ENCODE data around the gene KRTAP2-1.
"Not testable (repeated sequence)": the region's sequence is repeated elsewhere in the genome, so short reads cannot be mapped to it uniquely, and the experiment has no call there.

KRTAP2-1 gene

DNA sequence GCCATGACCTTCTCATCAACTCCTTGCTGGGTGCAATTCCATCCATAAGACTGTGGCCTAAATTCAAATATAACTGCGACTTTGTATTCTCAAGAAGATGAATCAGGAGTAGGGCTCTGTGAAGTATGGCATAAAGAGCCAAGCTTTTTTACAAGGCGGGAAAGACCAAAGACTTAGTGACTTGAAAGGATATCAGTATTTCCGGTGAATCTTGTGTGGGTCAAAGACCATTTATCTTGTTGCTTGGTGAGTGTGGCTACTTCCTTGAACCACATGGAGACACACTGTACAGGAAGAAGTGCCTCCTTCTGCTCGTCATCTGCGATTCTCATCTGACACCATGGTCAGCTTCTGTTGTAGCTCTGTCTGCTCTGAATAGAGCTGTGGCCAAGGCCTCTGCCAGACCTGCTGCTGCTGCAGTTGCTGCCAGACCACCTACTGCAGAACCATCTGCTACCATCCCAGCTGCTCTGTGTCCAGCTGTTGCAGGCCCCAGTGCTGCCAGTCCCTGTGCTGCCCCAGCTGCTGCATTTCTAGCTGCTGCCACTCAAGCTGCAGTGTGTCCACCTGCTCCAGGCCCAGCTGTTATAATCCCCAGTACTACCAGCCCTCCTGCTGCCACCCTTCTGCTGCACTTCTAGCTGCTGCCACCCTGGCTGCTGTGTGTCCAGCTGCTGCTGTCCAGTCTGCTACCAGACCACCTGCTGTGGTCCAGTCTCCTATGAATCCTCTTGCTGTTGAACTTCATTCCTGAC, 24.7 kb upstream of the KRTAP2-1 start:
- TF ChIP-seq, protein P1, sequence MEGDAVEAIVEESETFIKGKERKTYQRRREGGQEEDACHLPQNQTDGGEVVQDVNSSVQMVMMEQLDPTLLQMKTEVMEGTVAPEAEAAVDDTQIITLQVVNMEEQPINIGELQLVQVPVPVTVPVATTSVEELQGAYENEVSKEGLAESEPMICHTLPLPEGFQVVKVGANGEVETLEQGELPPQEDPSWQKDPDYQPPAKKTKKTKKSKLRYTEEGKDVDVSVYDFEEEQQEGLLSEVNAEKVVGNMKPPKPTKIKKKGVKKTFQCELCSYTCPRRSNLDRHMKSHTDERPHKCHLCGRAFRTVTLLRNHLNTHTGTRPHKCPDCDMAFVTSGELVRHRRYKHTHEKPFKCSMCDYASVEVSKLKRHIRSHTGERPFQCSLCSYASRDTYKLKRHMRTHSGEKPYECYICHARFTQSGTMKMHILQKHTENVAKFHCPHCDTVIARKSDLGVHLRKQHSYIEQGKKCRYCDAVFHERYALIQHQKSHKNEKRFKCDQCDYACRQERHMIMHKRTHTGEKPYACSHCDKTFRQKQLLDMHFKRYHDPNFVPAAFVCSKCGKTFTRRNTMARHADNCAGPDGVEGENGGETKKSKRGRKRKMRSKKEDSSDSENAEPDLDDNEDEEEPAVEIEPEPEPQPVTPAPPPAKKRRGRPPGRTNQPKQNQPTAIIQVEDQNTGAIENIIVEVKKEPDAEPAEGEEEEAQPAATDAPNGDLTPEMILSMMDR (IDR thresholded peaks at IDR 0.05; ENCODE audit: extremely low read depth, insufficient read depth, missing control alignments), result no peak
- no peak for DNase-seq (ENCODE audit: low spot score)
- in situ Hi-C loops (cut with MboI; ENCODE audit: low pct_unique_long_range_greater_than_20kb, low sequenced_read_pairs, unreplicated experiment), result no loop called here

DNA sequence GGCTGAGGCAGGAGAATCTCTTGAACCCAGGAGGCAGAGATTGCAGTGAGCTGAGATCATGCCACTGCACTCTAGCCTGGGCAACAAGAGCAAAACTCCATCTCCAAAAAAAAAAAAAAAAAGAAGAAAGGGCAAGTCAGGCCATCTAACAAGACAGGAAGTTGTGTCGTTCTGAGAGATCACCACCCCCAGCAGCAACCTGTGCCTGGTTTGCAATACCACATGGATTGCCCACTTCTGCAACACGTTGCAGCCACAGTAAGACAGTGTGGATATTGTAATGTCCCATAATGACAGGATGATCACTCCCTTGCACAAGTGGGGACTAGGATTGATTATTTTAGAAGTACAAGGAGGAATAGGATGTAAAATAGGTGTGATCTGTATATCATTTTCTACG, 21.9 kb upstream of the KRTAP2-1 start:
- TF ChIP-seq, protein P1 (IDR thresholded peaks at IDR 0.05; ENCODE audit: extremely low read depth, insufficient read depth, missing control alignments), result no peak
- in situ Hi-C loops (cut with MboI; ENCODE audit: low pct_unique_long_range_greater_than_20kb, low sequenced_read_pairs, unreplicated experiment), result no loop called here

DNA sequence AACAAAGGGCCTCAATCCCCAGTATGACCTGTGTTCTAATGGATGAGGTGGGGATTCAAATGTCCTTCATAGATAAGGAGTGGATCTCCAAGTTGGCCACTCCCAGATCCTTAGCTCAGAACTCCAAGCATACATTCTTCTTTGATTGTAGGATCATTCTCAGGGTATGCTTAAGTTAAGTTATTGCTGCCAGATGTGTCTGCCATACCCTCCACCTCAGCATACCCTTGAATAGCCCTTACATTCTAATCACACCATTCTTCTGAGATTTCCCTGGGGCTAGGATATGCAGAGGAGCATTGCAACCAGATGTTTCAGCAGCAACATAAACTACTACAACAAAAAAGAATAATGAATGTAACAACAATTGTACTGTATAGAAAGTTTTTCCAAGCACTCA, 20.2 kb upstream of the KRTAP2-1 start:
- TF ChIP-seq, protein P1 (IDR thresholded peaks at IDR 0.05; ENCODE audit: extremely low read depth, insufficient read depth, missing control alignments), result no peak
- in situ Hi-C loops (cut with MboI; ENCODE audit: low pct_unique_long_range_greater_than_20kb, low sequenced_read_pairs, unreplicated experiment), result no loop called here
- no peak for DNase-seq (ENCODE audit: low spot score)

More for the DNA sequence above, 21.9 kb upstream of the KRTAP2-1 start:
- DNase-seq (ENCODE audit: low spot score), result no peak

DNA sequence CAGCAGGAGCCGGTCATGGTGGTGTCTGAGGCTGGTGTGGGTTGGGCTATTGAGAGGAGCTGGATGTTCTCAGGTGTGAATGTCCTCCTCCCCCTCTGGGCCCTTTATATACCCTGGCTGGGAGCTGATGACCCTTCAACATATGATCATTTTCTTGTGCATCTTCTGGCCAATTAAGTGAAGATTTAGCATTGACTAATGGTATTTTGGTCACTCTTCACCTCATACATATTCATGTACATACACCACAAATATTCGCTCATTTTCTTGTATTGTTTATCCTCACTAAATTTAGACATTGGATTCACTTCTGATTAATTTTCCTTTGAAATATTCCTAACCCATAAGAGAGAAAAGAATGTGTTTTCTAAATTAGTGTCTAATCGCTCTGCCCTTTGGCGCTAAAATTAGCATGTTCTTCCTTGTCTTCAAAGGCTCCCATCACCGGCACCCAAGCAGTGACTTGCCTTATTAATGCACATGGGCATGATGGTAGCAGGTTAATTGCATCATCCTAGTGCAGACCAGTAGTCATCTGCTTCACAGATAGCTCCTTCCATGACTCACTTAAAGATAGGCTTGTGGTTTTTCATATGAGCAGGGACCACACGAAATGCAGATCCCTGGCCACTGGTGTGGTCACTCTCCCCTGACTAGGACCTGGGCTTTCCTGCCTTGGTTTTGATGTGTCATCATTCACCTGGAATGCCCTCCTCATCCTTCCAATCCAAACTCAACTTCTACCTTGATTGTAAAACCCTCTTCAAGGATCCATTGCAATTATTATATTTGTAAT, 18.9 kb upstream of the KRTAP2-1 start, which contains the start of gene KRTAP2-4:
Gene KRTAP2-4, minus strand, starts transcription at position 51 of the 796 bp plus-strand sequence. Its CDS starts 34 bp downstream, at position 17.
- no peak for DNase-seq (ENCODE audit: low spot score)
- TF ChIP-seq, protein P1 (IDR thresholded peaks at IDR 0.05; ENCODE audit: extremely low read depth, insufficient read depth, missing control alignments), result no peak
- in situ Hi-C loops (cut with MboI; ENCODE audit: low pct_unique_long_range_greater_than_20kb, low sequenced_read_pairs, unreplicated experiment), result no loop called here

DNA sequence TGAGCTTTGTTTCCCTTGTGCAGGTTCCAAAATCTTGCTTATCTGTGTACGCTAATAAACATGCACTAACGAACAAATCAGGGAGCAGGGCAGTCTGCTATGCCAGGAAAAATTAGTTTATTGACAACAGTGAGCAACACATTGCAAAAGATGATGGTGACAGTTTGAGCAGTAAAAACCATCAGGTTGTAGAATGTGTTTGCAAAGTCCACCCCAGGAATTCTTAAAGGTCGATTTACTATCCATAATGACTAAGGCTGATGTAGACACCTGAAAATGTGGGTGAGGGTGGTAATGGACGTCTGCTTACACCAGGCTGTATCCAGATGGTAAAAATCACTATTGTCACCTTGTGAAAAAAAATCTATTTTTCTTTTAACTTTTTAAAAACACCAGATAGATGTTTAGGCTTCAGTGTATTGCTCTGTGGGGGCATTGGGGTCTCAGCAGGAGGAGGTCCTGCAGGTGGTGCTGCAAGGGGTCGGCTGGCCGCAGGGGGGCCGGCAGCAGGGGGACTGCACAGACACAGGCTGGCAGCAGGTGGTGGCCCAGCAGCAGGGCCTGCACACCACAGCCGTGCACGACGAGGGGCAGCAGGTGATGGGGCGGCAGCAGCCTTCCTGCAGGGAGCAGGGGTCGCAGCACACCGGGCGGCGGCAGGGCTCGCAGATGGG, 18.0 kb upstream of the KRTAP2-1 start:
- in situ Hi-C loops (cut with MboI; ENCODE audit: low pct_unique_long_range_greater_than_20kb, low sequenced_read_pairs, unreplicated experiment); DNase-seq (ENCODE audit: low spot score): not testable (repeated sequence)

DNA sequence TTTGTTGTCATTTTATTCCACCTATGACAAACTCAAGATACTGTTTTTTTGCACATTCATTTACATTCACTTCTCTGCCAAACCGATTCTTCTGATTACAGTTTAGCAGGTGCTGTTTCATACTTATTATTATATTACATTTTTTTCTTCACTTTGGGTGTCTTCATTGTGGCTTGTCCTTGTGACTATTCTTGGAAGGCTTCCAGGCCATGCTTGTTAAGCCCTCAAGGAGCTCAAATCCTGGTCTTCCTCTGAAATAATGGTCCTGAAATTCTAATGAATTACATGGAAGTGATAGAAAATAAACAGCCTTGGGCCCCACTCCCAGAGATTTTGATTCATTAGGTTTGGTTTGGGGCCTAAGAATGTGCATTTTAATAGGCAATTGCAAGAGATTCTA, 17.2 kb upstream of the KRTAP2-1 start:
- in situ Hi-C loops (cut with MboI; ENCODE audit: low pct_unique_long_range_greater_than_20kb, low sequenced_read_pairs, unreplicated experiment), result no loop called here
- DNase-seq (ENCODE audit: low spot score), result no peak
- TF ChIP-seq, protein P1 (IDR thresholded peaks at IDR 0.05; ENCODE audit: extremely low read depth, insufficient read depth, missing control alignments), result no peak

All from GM13977 (cell line).